OCI-LY7 (cell line): ENCODE results near the gene PEX7. TPM values are rescaled to one million over a fixed set of nuclear protein-coding genes. Genes with fewer than 3 reads are reported as not detected.

ENCODE experiments used
- BruUV-seq: library from RNA; stranded (reverse); fragments of 400-500 nt; replicated peaks from 2 replicates; lab custom pipeline; 2021; lab: Mats Ljungman, UMichigan
- CTCF ChIA-PET: fragments of 300-600 bp; sonication (Branson Sonifier 250); formaldehyde crosslinking; loops from one replicate; lab custom pipeline; 2022; ENCODE audit warnings: antibody characterized with exemption; ENCODE audit not compliant: unreplicated experiment; lab: Charles Lee
- POLR2A ChIA-PET: fragments of 300-600 bp; sonication (Branson Sonifier 250); formaldehyde crosslinking; loops from one replicate; lab custom pipeline; 2022; ENCODE audit warnings: antibody characterized with exemption; lab: Charles Lee
- DNase-seq: peaks from one replicate; pipeline ENCODE4 v3.0.0-alpha.2; 2015; ENCODE audit warnings: low spot score
- H2AFZ ChIP-seq: fragments of 200-600 bp; sonication (generic), shearing (Covaris generic); 2 replicates; pipeline ENCODE4 v1.6.1; 2014; ENCODE audit warnings: mild to moderate bottlenecking, antibody characterized with exemption, low read length, moderate library complexity
- H3K27ac ChIP-seq: fragments of 200-600 bp; sonication (generic); 2 replicates; pipeline ENCODE4 v1.5.1; 2014; ENCODE audit warnings: mixed run types, low read depth, mild to moderate bottlenecking, moderate library complexity, low read length, inconsistent platforms; ENCODE audit not compliant: poor library complexity, severe bottlenecking
- H3K36me3 ChIP-seq: fragments of 200-600 bp; sonication (generic); 2 replicates; pipeline ENCODE4 v1.6.1; 2014; ENCODE audit warnings: mild to moderate bottlenecking, antibody characterized with exemption, low read length, moderate library complexity, mixed read lengths; ENCODE audit not compliant: insufficient read depth
- H3K4me1 ChIP-seq: fragments of 200-600 bp; sonication (generic); 2 replicates; pipeline ENCODE4 v1.5.1; 2014; ENCODE audit warnings: mild to moderate bottlenecking, low read length; ENCODE audit not compliant: insufficient read depth, poor library complexity, severe bottlenecking
- H3K4me2 ChIP-seq: fragments of 200-600 bp; sonication (generic); 2 replicates; pipeline ENCODE4 v1.6.1; 2014; ENCODE audit warnings: mild to moderate bottlenecking, low read length
- H3K4me3 ChIP-seq: fragments of 200-600 bp; sonication (generic); 2 replicates; pipeline ENCODE4 v1.5.1; 2014; ENCODE audit warnings: mild to moderate bottlenecking, low read depth, low read length; ENCODE audit not compliant: poor library complexity, severe bottlenecking
- H3K79me2 ChIP-seq: fragments of 200-600 bp; sonication (generic); 2 replicates; pipeline ENCODE4 v1.6.1; 2016; ENCODE audit warnings: low read depth, mild to moderate bottlenecking, low read length, moderate library complexity, mixed read lengths; ENCODE audit not compliant: insufficient read depth
- H3K9me2 ChIP-seq: fragments of 200-600 bp; sonication (generic); 2 replicates; pipeline ENCODE4 v1.6.1; 2016; ENCODE audit warnings: mild to moderate bottlenecking, low read length, mixed read lengths; ENCODE audit not compliant: insufficient read depth
- H3K9me3 ChIP-seq: fragments of 200-600 bp; sonication (generic); 2 replicates; pipeline ENCODE4 v1.6.1; 2014; ENCODE audit warnings: mild to moderate bottlenecking, mixed run types, low read length, mixed read lengths
- H4K20me1 ChIP-seq: fragments of 200-600 bp; sonication (generic); 2 replicates; pipeline ENCODE4 v1.6.1; 2014; ENCODE audit warnings: mild to moderate bottlenecking, antibody characterized with exemption, low read length, moderate library complexity, mixed read lengths; ENCODE audit not compliant: insufficient read depth
- CTCF ChIP-seq: fragments of 200-600 bp; sonication (generic); conservative IDR thresholded peaks from 2 replicates; pipeline ENCODE4 v1.5.1; 2014; ENCODE audit warnings: mild to moderate bottlenecking, antibody characterized with exemption, low read length, moderate library complexity, mixed read lengths
- EZH2phosphoT487 ChIP-seq: fragments of 200-600 bp; sonication (generic); IDR thresholded peaks from 2 replicates; pipeline ENCODE4 v1.6.1; 2018; ENCODE audit warnings: low read depth, borderline replicate concordance, mild to moderate bottlenecking, mixed run types, antibody characterized with exemption, low read length, moderate library complexity, mixed read lengths
- intact Hi-C: fragments of 100-400 bp; cut with micrococcal nuclease; formaldehyde crosslinking; loops from one replicate; pipeline ENCODE4 v1.10.0; 2022; ENCODE audit not compliant: unreplicated experiment
- total RNA-seq, 2 experiments: library from RNA; depleted of rRNA in 1 of 2; stranded (reverse); fragments of >200 nt in 1 of 2; shearing (Covaris generic) in 1 of 2; gene quantifications; 2 replicates each; pipeline ENCODE4 v1.2.3, GENCODE V29; 2014 to 2022

PEX7 gene
- total RNA-seq, 2 experiments from 2014 or later: 5.8 to 8.4 TPM

DNA sequence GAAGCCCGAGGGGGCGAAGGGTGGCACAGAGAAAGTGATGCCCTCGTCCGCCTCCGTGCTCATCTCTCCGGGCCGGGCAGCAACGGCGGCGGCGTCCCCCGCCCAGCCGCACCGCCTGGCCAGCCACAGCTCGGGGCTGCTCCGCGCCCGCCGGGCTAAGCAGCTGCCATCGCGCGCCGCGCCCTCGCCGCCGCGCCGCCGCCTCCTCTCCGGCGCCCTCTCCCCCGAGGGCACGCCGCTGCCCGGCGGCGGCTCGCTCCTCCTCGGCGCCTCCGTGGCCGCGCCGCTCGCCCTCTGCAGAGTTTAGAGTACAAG, 30.3 kb upstream of the PEX7 start:
- ChIA-PET CTCF (interaction anchor here (0.5 to 2.1 kb wide), 24 partner anchors 8 to 1629 kb away, joined by 3 to 68 read pairs (median 4); no protein-coding TSS in a partner anchor), POLR2A (interaction anchor here (0.6 to 9.6 kb wide), 19 partner anchors 8 to 1300 kb away, joined by 3 to 156 read pairs (median 4); partner anchors contain the start of gene BCLAF1)
- H3K4me2 ChIP-seq: peak overlapping the region; percentile 89
- TF ChIP-seq CTCF: no peak
- TF ChIP-seq EZH2phosphoT487: no peak
- H3K4me1 ChIP-seq: peaks cover 37% of the 10 kb centered on the region
- peaks cover 41% of the 10 kb centered on the region for H3K79me2 ChIP-seq
- peak overlapping the region; percentile 94 for H3K4me3 ChIP-seq
- intact Hi-C loops: loop anchor here (1.0 to 10.0 kb wide), 3 partner anchors 40 to 507 kb away; partner anchors contain the start of gene BCLAF1
- no peaks in the 10 kb centered on the region for H4K20me1 ChIP-seq
- H2AFZ ChIP-seq: peak overlapping the region; percentile 79; the same call in 1 of the 2 replicates
- no TSS peak for BruUV-seq
- no peaks in the 10 kb centered on the region for H3K9me3 ChIP-seq
- H3K9me2 ChIP-seq: no peaks in the 10 kb centered on the region
- peaks cover 6% of the 10 kb centered on the region for H3K36me3 ChIP-seq
- no peak for DNase-seq
- H3K27ac ChIP-seq: peak overlapping the region; percentile 86

- Histone ChIP-seq H3K27ac (peak within 1 kb of the TSS; percentile 86), H3K9me2 (no peaks in the 10 kb centered on the region), H3K4me1 (peaks cover 34% of the 10 kb centered on the region), H3K36me3 (0 out of 2 replicates have a peak, but pooled peaks cover 5% of the 10 kb centered on the region), H3K9me3 (no peaks in the 10 kb centered on the region), H3K79me2 (peaks cover 35% of the 10 kb centered on the region), H3K4me2 (peak within 1 kb of the TSS; percentile 89), H4K20me1 (no peaks in the 10 kb centered on the region), H2AFZ (peak within 1 kb of the TSS; percentile 89), H3K4me3 (peak within 1 kb of the TSS; percentile 94)
- ChIA-PET POLR2A (interaction anchor here (0.6 to 9.6 kb wide), 18 partner anchors 9 to 502 kb away, joined by 3 to 156 read pairs (median 4); partner anchors contain the start of gene BCLAF1), CTCF (interaction anchor here (0.5 to 2.1 kb wide), 24 partner anchors 8 to 1629 kb away, joined by 3 to 68 read pairs (median 4); no protein-coding TSS in a partner anchor)
- peak; percentile 83 for TF ChIP-seq CTCF
- TF ChIP-seq EZH2phosphoT487: no peak
- intact Hi-C loops: loop anchor here (1.0 to 10.0 kb wide), 6 partner anchors 40 to 508 kb away; partner anchors contain the start of gene BCLAF1
- peak; percentile 94 for DNase-seq
- BruUV-seq: no TSS peak
These were observed 29.8 kb upstream of the PEX7 start, which contains the start of gene MAP3K5 for GRCh38 chr6:136792410-136793262. MAP3K5 (minus strand) TSS chr6:136792477; CDS start chr6:136792157, 320 bp downstream.
